Adipocyte (in vitro differentiated cells): Measurements from ENCODE around the gene HOXD9.
A peak's percentile ranks its signal among the peaks of the same experiment; 100 is the strongest.

Experiments used
- DNase-seq: peaks from one replicate; pipeline ENCODE4 v3.0.0-alpha.2; 2015; ENCODE audit warnings: low read depth
- H3K27me3 ChIP-seq: replicated peaks from 2 replicates; pipeline ENCODE4 v1.7.0; 2013; ENCODE audit warnings: mild to moderate bottlenecking, low read length, moderate library complexity; ENCODE audit not compliant: control insufficient read depth, insufficient read depth
- H3K36me3 ChIP-seq: 2 replicates; pipeline ENCODE4 v1.7.0; 2013; ENCODE audit warnings: low read length, mild to moderate bottlenecking, moderate library complexity; ENCODE audit not compliant: control insufficient read depth, insufficient read depth, severe bottlenecking
- H3K4me1 ChIP-seq: 2 replicates; pipeline ENCODE4 v1.7.0; 2013; ENCODE audit warnings: mild to moderate bottlenecking, low read length, moderate library complexity; ENCODE audit not compliant: control insufficient read depth, insufficient read depth
- H3K4me3 ChIP-seq: 2 replicates; pipeline ENCODE4 v1.7.0; 2013; ENCODE audit warnings: mild to moderate bottlenecking, low read length, moderate library complexity
- H3K9ac ChIP-seq: 2 replicates; pipeline ENCODE4 v1.7.0; 2013; ENCODE audit warnings: mild to moderate bottlenecking, low read length, moderate library complexity
- H3K9me3 ChIP-seq: 2 replicates; pipeline ENCODE4 v1.7.0; 2013; ENCODE audit warnings: mild to moderate bottlenecking, low read length, moderate library complexity; ENCODE audit not compliant: control insufficient read depth

The HOXD9 gene

DNA sequence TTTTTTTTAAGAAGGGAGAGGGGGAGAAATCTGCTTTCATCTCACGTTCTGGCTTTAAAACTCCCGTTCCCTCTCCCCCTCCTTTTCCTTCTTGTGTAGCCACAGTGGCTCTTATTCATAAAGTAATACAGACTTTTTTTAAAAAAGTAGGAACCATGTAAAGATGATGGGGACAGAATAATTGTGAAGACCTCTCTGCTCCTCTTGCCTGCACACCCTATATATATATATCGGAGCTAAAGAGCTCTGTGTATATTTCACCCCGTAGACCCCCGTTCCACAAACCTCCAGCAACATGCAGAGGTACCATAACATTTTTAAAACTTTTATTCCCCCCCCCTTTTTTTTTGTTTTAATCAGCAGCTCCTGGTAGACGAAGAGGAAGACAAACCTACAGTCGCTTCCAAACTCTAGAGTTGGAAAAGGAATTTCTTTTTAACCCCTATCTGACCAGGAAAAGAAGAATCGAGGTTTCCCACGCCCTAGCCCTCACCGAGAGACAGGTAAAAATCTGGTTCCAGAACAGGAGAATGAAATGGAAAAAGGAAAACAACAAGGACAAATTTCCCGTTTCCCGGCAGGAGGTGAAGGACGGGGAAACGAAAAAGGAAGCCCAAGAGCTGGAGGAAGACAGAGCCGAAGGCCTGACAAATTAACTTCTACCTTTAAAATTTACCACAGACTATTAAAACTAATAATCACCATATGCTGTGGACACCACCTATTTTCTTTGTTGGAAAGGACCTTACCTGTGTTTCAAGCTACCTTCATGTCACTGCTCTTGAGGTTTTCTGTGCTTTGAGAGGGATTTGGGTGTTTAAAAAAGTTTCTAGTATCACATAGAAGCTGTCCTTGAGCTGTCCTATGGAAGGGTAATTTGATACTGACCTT, 8.7 kb downstream of the HOXD9 start:
- Histone ChIP-seq H3K4me1 (peaks cover 35% of the 10 kb centered on the region), H3K4me3 (peak overlapping the region; percentile 91), H3K9ac (peak overlapping the region; percentile 92), H3K36me3 (no peaks in the 10 kb centered on the region), H3K9me3 (no peaks in the 10 kb centered on the region), H3K27me3 (no peaks in the 10 kb centered on the region)
- DNase-seq, result no peak

DNA sequence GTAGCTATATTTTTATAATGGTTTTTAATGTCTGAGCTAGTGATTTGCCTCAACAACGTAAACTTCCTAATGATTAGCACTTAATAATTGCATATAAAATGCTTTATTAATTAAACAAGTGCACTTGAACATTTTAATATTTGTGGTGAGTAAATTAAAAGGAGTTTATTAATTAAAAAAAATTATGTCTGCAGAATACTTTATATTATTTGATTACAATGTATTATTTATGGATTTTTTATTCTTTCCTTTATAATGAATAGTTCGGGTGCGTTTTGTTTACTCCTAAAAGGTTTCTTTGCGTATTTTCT, 9.3 kb downstream of the HOXD9 start:
- Histone ChIP-seq H3K9me3 (no peaks in the 10 kb centered on the region), H3K4me1 (peaks cover 35% of the 10 kb centered on the region), H3K36me3 (no peaks in the 10 kb centered on the region), H3K4me3 (peak overlapping the region; percentile 91), H3K9ac (peak overlapping the region; percentile 92), H3K27me3 (no peaks in the 10 kb centered on the region)
- DNase-seq, result no peak

DNA sequence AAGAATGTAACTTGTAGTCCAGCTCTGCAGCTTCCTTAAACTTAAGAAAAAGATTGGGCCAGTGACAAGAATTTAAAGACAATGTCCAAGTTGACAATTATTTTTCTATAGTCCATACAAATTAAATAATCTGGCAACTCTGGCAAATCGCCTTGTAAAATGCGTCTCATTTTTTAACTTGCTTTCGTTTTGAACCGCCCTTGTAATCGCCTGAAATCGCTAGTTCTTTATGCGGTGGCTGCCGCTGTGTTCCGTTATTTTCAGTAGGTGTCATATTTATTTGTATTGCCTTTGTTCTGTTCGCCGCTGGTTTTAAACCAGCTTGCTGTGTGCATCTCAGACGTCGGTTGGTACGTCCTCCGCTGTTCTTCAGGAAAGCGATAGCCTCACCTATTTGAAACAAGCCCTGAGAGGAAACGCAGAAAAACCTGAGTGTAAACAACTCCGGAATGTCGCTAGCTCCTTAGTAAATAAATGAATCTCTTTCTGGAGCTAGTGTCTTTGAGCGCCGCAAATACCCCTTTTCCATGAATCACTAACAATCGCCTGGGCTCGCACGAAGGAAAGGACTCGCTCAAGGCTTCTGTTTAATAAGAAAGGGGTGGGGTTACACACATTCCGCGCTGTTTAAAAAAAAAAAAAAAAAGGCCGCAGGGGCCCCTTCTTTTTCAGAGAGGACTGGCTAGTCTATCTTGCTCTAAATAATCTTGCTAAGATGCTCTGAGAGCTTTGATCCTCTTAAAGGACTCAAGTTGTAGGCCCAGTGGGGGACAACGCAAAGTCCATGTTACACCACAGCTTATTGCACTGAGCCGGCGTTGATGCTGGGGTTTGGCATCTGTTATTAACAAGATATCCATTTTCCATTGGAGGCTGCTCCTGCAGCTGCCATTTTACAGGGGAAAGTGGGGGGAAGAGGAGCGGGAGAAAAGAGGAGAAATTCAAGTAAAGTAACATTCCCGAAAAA, 10.0 kb downstream of the HOXD9 start:
- no peaks in the 10 kb centered on the region for H3K27me3 ChIP-seq
- H3K4me1 ChIP-seq, result peaks cover 32% of the 10 kb centered on the region
- H3K9me3 ChIP-seq, result no peaks in the 10 kb centered on the region
- peak overlapping the region; percentile 92 for H3K9ac ChIP-seq
- DNase-seq, result no peak
- H3K4me3 ChIP-seq, result peak overlapping the region; percentile 91
- H3K36me3 ChIP-seq, result no peaks in the 10 kb centered on the region

DNA sequence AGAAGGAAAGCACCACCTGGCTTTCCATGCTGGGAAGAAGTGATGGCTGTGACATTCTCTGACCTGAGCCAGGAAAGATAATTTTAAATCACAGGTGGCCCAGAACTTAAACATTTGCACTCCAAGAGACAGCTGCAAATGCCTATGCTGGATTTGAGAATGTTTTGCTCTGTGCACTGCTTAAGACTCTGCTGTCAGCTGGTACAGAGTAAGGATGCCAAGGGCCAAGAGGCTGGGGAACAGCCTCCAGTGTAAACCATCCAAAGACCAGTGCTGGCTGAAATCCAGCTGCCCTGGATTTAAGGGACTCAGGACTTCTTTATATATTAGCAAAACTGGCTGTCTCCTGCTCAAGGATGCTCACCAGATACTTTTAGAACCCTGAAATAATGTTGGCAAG, 10.9 kb downstream of the HOXD9 start:
- no peaks in the 10 kb centered on the region for H3K36me3 ChIP-seq
- peaks cover 31% of the 10 kb centered on the region for H3K4me1 ChIP-seq
- no peaks in the 10 kb centered on the region for H3K9me3 ChIP-seq

DNA sequence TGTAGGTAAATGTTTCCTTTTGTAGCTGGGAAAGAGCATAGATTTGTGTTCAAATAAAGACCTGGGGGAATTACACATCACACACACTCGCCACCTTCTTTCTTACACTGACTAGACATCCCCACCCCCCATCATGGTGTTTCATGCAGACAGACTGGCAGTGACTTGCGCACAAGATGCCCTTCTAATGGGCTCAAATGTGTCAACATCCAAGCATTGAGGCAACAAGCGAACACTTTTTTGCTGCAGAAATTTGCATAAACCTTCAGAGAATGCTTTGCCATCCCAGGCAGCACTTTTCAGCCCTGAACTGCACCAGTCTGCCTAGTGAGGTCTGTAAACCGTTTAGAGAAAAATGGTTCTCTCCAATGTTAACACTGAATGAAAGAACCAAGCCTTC, 11.5 kb downstream of the HOXD9 start:
- Histone ChIP-seq H3K9ac (no peak overlapping the region), H3K4me3 (no peak overlapping the region), H3K4me1 (peaks cover 36% of the 10 kb centered on the region), H3K9me3 (no peaks in the 10 kb centered on the region), H3K27me3 (no peaks in the 10 kb centered on the region), H3K36me3 (no peaks in the 10 kb centered on the region)
- no peak for DNase-seq

More for the DNA sequence above, 10.9 kb downstream of the HOXD9 start:
- no peak for DNase-seq
- Histone ChIP-seq H3K9ac (peak overlapping the region; percentile 92), H3K27me3 (no peaks in the 10 kb centered on the region), H3K4me3 (no peak overlapping the region)

DNA sequence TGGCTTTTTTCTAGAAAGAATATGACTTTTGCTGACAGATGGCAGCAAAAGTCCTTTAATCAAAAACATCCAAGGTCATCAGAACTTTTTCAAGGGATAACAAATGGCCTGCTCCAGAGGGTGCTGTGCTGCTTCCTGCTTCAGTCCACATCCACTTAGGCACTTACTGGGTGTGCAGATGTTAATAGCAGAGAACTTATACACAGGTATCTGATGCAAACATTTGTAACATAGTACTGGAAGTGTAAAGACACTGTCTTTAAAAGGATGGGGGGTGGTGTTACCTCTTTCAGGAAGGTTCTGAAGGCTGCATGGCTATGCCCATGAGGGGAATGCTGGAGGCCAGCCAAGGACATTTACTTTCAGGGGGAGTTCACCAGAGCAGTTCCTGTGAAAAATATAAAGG, 12.5 kb downstream of the HOXD9 start:
- H3K9me3 ChIP-seq, result no peaks in the 10 kb centered on the region
- no peaks in the 10 kb centered on the region for H3K27me3 ChIP-seq
- no peaks in the 10 kb centered on the region for H3K36me3 ChIP-seq
- H3K9ac ChIP-seq, result peak overlapping the region; percentile 96
- peaks cover 44% of the 10 kb centered on the region for H3K4me1 ChIP-seq
- DNase-seq, result no peak
- H3K4me3 ChIP-seq, result peak overlapping the region; percentile 86

DNA sequence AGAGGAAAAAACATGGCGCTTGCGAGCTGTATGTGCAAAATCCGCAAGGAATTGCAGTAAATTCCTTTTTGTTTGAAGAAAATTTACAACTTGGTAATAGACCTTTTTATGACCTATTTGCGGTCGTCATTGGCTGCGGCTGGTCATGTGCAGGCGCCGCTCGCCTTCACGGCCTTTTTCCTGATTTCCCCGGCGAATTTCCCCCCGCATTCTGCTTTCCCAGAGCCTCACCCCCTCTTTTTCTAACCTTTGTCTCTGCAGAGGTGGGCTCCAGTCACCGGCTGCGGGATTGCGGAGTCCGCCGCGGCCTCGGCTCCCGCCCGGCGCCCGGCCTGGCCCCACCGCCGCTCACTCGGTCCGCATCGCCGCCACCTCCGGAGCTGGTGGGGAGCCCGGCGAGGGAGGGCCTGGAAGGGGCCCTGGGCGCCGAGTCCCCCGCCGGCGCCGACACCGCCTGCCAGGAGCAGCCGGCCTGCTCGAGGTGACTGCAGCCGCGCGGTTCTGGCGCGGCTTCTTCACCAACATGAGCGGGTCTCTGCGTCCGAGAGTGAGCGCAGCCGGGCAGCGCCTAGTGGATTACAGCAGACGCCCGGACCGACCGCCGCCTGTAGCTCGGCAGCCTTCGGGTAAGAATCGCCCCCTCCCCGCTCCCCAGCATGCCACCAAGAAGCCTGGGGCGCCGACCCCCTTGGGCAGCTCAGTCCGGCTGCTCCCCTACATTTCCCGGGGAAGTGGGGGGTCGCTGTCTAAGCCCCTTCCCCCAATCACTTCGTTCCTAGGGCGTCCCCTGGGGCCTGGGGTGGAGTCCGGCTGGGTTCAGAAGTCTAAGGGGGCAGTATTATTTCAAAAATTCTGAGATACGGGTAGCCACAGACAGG, 14.1 kb downstream of the HOXD9 start:
- no peak for DNase-seq
- Histone ChIP-seq H3K36me3 (no peaks in the 10 kb centered on the region), H3K9ac (peak overlapping the region; percentile 96), H3K4me1 (peaks cover 48% of the 10 kb centered on the region), H3K4me3 (peak overlapping the region; percentile 86), H3K9me3 (no peaks in the 10 kb centered on the region), H3K27me3 (no peaks in the 10 kb centered on the region)

DNA sequence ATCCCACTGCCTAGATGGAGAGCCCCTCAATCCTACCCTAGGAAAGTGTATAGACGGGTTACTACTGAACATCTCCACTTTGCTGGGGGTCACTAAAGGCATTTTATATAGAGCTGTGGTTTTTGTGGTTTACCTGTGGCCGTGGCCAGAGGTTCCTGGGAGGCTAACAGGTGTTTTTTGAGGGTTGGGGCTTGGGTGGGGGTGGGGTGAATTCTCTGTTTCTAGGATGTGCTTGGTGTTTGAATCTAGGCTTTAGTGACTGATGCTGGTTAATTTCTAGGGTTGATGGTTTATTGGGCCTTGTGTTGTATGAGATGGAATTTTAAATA, 14.7 kb downstream of the HOXD9 start:
- Histone ChIP-seq H3K4me1 (peaks cover 48% of the 10 kb centered on the region), H3K36me3 (no peaks in the 10 kb centered on the region), H3K27me3 (no peaks in the 10 kb centered on the region), H3K9me3 (no peaks in the 10 kb centered on the region), H3K9ac (peak overlapping the region; percentile 96), H3K4me3 (peak overlapping the region; percentile 86)
- no peak for DNase-seq

DNA sequence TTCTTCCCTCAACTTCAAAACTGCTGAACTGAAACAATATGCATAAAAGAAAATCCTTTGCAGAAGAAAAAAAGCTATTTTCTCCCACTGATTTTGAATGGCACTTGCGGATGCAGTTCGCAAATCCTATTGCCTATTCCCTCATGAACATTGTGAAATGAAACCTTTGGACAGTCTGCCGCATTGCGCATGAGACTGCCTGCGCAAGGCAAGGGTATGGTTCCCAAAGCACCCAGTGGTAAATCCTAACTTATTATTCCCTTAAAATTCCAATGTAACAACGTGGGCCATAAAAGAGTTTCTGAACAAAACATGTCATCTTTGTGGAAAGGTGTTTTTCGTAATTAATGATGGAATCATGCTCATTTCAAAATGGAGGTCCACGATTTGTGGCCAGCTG, 15.4 kb downstream of the HOXD9 start:
- Histone ChIP-seq H3K4me1 (peaks cover 48% of the 10 kb centered on the region), H3K27me3 (no peaks in the 10 kb centered on the region), H3K9me3 (no peaks in the 10 kb centered on the region), H3K9ac (peak overlapping the region; percentile 96), H3K36me3 (no peaks in the 10 kb centered on the region), H3K4me3 (peak overlapping the region; percentile 86)
- DNase-seq, result no peak

DNA sequence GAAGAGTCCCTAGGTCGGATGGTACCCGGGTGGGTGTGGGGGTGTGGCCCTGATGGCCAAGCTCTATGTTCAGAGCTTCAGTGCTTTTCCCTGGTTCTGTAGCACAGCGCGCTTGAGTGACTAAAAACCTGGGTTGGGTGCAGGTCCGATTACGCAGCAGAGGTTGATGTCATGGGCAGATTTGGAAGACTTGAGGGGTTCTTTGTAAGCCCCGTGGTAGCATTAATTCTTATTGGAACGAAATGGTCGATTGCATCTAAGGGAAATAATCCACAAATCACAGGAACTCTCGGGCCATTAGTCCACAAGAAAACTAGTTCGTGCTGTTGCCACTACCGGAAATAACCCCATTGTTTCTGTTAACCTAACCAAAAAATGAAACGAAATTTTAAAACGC, 16.0 kb downstream of the HOXD9 start:
- Histone ChIP-seq H3K27me3 (no peaks in the 10 kb centered on the region), H3K36me3 (no peaks in the 10 kb centered on the region), H3K4me3 (peak overlapping the region; percentile 86), H3K9ac (peak overlapping the region; percentile 96), H3K9me3 (no peaks in the 10 kb centered on the region), H3K4me1 (peaks cover 48% of the 10 kb centered on the region)
- DNase-seq, result no peak
